ENCODE data around the gene PRLH.

DNA sequence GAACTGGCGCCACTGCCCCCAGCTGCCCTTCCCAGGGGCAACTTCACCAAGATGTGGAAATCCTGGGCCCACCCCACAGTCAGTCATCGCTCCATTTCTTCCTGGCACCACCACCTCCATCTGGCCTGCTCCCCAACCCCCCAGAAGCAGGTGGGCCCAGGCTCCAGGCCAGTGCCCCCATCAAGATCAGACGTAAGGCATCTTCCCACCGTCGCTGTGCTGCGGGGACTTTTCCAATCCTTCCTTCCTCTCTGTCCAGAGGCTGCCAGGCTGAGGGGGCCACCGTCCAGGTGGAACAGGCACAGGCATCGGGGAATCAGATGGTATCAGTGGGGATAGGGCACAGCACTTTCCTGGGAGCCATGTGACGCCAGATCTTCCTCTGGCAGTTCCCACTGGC is 8.1 kb downstream of the PRLH start:
- TF ChIP-seq POLR2AphosphoS5 (IDR thresholded peaks at IDR 0.05; ENCODE audit: insufficient read depth, low read depth, low read length), result no peak
- TF ChIP-seq POLR2A (IDR thresholded peaks at IDR 0.05; ENCODE audit: low read depth, low read length), result no peak
- TF ChIP-seq, protein P1, sequence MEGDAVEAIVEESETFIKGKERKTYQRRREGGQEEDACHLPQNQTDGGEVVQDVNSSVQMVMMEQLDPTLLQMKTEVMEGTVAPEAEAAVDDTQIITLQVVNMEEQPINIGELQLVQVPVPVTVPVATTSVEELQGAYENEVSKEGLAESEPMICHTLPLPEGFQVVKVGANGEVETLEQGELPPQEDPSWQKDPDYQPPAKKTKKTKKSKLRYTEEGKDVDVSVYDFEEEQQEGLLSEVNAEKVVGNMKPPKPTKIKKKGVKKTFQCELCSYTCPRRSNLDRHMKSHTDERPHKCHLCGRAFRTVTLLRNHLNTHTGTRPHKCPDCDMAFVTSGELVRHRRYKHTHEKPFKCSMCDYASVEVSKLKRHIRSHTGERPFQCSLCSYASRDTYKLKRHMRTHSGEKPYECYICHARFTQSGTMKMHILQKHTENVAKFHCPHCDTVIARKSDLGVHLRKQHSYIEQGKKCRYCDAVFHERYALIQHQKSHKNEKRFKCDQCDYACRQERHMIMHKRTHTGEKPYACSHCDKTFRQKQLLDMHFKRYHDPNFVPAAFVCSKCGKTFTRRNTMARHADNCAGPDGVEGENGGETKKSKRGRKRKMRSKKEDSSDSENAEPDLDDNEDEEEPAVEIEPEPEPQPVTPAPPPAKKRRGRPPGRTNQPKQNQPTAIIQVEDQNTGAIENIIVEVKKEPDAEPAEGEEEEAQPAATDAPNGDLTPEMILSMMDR (IDR thresholded peaks at IDR 0.05; ENCODE audit: extremely low read depth in 1 of 2, insufficient read depth in 1 of 2, low read depth in 1 of 2, low read length in 2 of 2), result no peak
- no peak for TF ChIP-seq MYC (IDR thresholded peaks at IDR 0.05; ENCODE audit: low read depth, low read length)
- TF ChIP-seq JUN (IDR thresholded peaks at IDR 0.05; ENCODE audit: borderline replicate concordance, insufficient read depth, insufficient read length, low read depth), result no peak
- TF ChIP-seq EZH2 (IDR thresholded peaks at IDR 0.05; ENCODE audit: borderline replicate concordance, low read depth, low read length, severe bottlenecking), result no peak
- TF ChIP-seq, protein P2, sequence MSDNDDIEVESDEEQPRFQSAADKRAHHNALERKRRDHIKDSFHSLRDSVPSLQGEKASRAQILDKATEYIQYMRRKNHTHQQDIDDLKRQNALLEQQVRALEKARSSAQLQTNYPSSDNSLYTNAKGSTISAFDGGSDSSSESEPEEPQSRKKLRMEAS (IDR thresholded peaks at IDR 0.05; ENCODE audit: insufficient read depth, insufficient read length), result no peak
- no peak for TF ChIP-seq GATA2 (IDR thresholded peaks at IDR 0.05; ENCODE audit: insufficient read depth, insufficient read length, low read depth, low read length)

All from endothelial cell of umbilical vein (primary cell).